Measurements from ENCODE around the gene ARHGAP42.

Gene ARHGAP42

DNA sequence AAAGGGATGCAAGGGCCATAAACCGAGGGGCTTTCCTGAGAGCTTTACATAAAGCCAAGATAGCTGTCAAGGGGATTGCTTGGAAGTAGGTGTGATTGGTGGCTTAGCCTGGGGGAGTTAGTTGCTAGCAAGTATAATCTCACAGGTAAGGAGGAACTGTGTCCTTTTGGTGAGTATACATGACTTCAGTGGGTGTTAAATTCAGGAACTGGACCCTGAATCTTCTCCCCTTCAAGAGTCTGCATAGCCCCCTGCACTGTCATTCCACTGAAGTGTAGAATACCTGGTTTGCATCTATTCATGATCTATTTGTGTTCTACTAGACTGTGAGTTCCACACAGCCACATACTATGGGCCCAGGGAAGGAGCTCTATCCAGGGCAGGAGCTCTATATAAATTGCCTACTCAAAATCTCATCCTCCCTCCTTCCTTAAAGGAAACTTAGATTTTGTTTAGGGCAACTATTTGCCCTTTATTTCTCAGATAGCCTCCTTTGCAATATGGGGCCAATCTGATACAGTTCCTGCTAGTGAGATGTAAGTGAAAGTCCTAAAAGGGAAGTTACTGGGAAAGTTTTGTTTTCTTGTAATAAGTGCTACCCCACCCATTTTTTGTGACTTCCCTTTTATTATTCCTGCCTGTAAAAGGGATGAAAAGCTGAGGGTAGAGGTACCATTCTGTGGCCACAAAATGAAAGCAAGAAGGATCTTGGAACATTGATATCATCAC, 322.0 kb downstream of the ARHGAP42 start:
- no peak for TF ChIP-seq EZH2phosphoT487 (conservative IDR thresholded peaks at IDR 0.05; ENCODE audit: low read length)
- TF ChIP-seq, protein P1, sequence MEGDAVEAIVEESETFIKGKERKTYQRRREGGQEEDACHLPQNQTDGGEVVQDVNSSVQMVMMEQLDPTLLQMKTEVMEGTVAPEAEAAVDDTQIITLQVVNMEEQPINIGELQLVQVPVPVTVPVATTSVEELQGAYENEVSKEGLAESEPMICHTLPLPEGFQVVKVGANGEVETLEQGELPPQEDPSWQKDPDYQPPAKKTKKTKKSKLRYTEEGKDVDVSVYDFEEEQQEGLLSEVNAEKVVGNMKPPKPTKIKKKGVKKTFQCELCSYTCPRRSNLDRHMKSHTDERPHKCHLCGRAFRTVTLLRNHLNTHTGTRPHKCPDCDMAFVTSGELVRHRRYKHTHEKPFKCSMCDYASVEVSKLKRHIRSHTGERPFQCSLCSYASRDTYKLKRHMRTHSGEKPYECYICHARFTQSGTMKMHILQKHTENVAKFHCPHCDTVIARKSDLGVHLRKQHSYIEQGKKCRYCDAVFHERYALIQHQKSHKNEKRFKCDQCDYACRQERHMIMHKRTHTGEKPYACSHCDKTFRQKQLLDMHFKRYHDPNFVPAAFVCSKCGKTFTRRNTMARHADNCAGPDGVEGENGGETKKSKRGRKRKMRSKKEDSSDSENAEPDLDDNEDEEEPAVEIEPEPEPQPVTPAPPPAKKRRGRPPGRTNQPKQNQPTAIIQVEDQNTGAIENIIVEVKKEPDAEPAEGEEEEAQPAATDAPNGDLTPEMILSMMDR (IDR thresholded peaks at IDR 0.05; ENCODE audit: insufficient read depth, low read length, poor library complexity, severe bottlenecking), result no peak
- no peaks in the 10 kb centered on the region for H3K9me2 ChIP-seq (replicated peaks; ENCODE audit: insufficient read depth, low read length)
- no peak overlapping the region for H2AFZ ChIP-seq (ENCODE audit: low read depth, low read length, severe bottlenecking)
- H3K4me2 ChIP-seq (ENCODE audit: low read depth, low read length, poor library complexity, severe bottlenecking), result no peak overlapping the region
- H3K27ac ChIP-seq (ENCODE audit: low read depth, low read length), result no peak overlapping the region
- no peaks in the 10 kb centered on the region for H4K20me1 ChIP-seq (ENCODE audit: low read depth, low read length)
- no peaks in the 10 kb centered on the region for H3K9me3 ChIP-seq (ENCODE audit: insufficient read depth, low read length)
- H3K27me3 ChIP-seq (ENCODE audit: low read length), result no peaks in the 10 kb centered on the region
- H3F3A ChIP-seq (ENCODE audit: insufficient read depth), result no peaks in the 10 kb centered on the region
- no peaks in the 10 kb centered on the region for H3K79me2 ChIP-seq (ENCODE audit: insufficient read depth, low read length)
- H3K4me3 ChIP-seq (ENCODE audit: insufficient read depth, low read length, poor library complexity, severe bottlenecking), result no peak overlapping the region
- no peak overlapping the region for H3K9ac ChIP-seq (ENCODE audit: low read length)
- H3K36me3 ChIP-seq (ENCODE audit: low read length), result no peaks in the 10 kb centered on the region

DNA sequence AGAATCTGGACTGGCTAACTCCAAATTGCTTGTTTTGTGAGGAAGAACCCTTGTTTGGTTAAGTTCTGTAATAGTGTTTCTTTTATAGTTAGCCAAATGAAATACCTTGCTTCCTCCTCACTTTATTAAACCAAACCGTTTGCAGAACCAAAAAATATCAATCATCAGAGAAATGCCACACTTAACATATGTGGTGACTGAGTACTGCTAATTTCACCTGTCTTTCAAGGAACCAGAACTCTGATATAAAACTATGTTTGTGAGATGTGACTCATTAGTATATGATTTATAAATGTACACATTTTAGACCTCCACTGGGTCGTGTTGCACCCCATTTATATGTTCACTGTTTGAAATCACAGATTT, 322.6 kb downstream of the ARHGAP42 start:
- H3K9me3 ChIP-seq (ENCODE audit: insufficient read depth, low read length), result no peaks in the 10 kb centered on the region
- no peak overlapping the region for H3K27ac ChIP-seq (ENCODE audit: low read depth, low read length)
- no peaks in the 10 kb centered on the region for H3K27me3 ChIP-seq (ENCODE audit: low read length)
- no peak overlapping the region for H3K9ac ChIP-seq (ENCODE audit: low read length)
- H3K9me2 ChIP-seq (replicated peaks; ENCODE audit: insufficient read depth, low read length), result no peaks in the 10 kb centered on the region
- TF ChIP-seq, protein P1 (IDR thresholded peaks at IDR 0.05; ENCODE audit: insufficient read depth, low read length, poor library complexity, severe bottlenecking), result no peak
- no peak for TF ChIP-seq EZH2phosphoT487 (conservative IDR thresholded peaks at IDR 0.05; ENCODE audit: low read length)
- H3K79me2 ChIP-seq (ENCODE audit: insufficient read depth, low read length), result no peaks in the 10 kb centered on the region
- H4K20me1 ChIP-seq (ENCODE audit: low read depth, low read length), result no peaks in the 10 kb centered on the region
- H3K4me3 ChIP-seq (ENCODE audit: insufficient read depth, low read length, poor library complexity, severe bottlenecking), result no peak overlapping the region
- H2AFZ ChIP-seq (ENCODE audit: low read depth, low read length, severe bottlenecking), result no peak overlapping the region
- H3K4me2 ChIP-seq (ENCODE audit: low read depth, low read length, poor library complexity, severe bottlenecking), result no peak overlapping the region
- H3K36me3 ChIP-seq (ENCODE audit: low read length), result no peaks in the 10 kb centered on the region
- no peaks in the 10 kb centered on the region for H3F3A ChIP-seq (ENCODE audit: insufficient read depth)

DNA sequence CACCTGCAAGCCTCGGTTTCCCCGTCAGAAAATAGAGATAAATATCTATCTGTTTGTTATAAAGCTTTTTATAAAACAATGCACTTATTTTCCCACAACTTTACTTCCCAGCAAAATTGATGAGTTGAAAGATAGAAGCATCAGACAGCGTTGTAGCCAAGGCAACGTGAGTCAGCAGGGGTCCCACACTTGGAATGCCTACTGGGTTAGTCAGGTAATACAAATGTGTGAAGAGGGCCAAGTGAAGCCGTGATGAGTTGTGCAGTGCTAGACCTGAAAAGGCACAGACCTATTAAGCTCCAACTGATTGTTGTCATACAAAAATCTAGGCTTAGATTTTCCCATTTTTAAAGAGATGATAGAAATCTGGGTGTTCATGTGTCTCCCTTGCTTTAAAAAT, 323.8 kb downstream of the ARHGAP42 start:
- TF ChIP-seq, protein P1 (IDR thresholded peaks at IDR 0.05; ENCODE audit: insufficient read depth, low read length, poor library complexity, severe bottlenecking), result no peak
- no peak for TF ChIP-seq EZH2phosphoT487 (conservative IDR thresholded peaks at IDR 0.05; ENCODE audit: low read length)
- H3K9me3 ChIP-seq (ENCODE audit: insufficient read depth, low read length), result no peaks in the 10 kb centered on the region
- H3K4me2 ChIP-seq (ENCODE audit: low read depth, low read length, poor library complexity, severe bottlenecking), result no peak overlapping the region
- H3K27me3 ChIP-seq (ENCODE audit: low read length), result no peaks in the 10 kb centered on the region
- H3F3A ChIP-seq (ENCODE audit: insufficient read depth), result no peaks in the 10 kb centered on the region
- H3K4me3 ChIP-seq (ENCODE audit: insufficient read depth, low read length, poor library complexity, severe bottlenecking), result no peak overlapping the region
- no peaks in the 10 kb centered on the region for H3K9me2 ChIP-seq (replicated peaks; ENCODE audit: insufficient read depth, low read length)
- H4K20me1 ChIP-seq (ENCODE audit: low read depth, low read length), result no peaks in the 10 kb centered on the region
- no peaks in the 10 kb centered on the region for H3K36me3 ChIP-seq (ENCODE audit: low read length)
- no peak overlapping the region for H3K27ac ChIP-seq (ENCODE audit: low read depth, low read length)
- H2AFZ ChIP-seq (ENCODE audit: low read depth, low read length, severe bottlenecking), result no peak overlapping the region
- H3K79me2 ChIP-seq (ENCODE audit: insufficient read depth, low read length), result no peaks in the 10 kb centered on the region
- H3K9ac ChIP-seq (ENCODE audit: low read length), result no peak overlapping the region

Measured in SU-DHL-6 (cell line).